D341Med (cell line): ENCODE data around the gene ZNF729.
"Not testable (repeated sequence)": the region's sequence is repeated elsewhere in the genome, so short reads cannot be mapped to it uniquely, and the experiment has no call there.

Experiments
- DNase-seq: peaks from one replicate; pipeline ENCODE4 v3.0.0; 2012; ENCODE audit warnings: low spot score

Gene ZNF729

DNA sequence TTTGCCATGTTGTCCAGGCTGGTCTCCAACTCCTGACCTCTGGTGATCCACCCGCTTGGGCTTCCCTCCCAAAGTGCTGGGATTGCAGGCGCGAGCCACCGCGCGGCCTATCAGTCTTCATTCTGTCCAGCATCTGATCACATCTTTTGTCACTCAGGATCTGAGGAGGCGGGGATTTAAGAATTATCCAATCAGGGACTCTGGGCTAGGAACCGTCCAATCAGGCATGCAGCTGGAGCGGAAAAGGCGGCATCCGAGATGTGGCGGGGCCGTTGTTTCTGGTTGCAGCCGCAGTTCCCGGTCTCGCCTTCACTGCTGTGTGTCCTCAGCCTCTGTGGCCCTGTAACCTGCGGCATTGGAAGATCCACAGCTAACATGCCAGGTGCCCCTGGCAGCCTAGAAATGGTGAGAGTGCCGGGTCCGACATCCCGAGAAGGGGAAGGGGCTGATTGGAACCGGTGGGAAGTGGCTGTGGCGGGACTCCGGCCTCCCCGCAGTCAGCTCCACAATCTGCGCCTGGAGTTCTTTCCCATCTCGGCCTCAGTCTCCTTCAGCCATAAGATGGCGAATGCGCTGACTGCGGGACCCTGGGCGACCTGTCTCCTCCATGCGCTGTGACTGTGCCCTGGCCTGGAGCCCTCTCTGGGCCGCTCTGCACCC, at the start of gene ZNF729:
TSS of gene ZNF729 (plus strand) at position 291 of the 660 bp plus-strand sequence. CDS start at position 376, 85 bp downstream.
- no peak for DNase-seq

GRCh38 chr19:22256856-22257255, 29.4 kb upstream of the ZNF729 start:
- no peak for DNase-seq

DNA sequence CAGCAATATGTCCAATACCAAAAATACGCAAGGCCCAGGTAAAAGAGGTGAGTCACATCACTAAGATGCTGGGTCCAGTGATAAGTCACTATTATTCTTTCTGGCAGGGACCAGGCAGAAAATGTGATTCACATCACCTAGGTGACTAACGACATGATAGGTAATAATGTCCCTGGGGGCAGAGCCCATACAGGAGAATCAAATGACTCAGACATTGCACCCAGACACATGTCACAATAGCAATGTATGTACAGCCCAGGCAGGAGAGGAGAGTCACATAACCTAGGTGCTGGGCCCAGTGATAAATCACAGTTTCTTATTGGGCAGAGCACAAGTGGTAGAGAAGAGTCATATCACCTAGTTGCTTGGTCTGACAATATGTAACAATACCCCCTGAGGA, 28.9 kb upstream of the ZNF729 start:
- DNase-seq = no peak

DNA sequence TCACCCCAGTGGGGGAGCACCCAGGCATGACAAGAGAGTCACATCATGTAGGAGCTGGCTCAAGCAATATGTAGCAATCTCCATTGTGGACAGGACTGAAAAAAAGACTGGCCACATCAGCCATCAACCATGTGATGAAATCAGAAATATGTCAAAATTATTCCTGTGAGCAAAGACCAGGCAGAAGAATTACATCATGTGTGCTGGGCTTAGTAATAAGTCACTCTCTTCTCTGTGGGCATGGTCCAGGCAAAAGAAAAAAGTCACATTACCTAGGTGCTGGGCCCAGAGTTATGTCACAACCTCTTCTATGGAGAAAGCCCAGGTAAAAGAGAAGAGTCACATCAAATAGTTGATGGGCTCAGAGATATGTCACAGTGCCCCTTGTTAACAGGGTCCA, 28.3 kb upstream of the ZNF729 start:
- no peak for DNase-seq

GRCh38 chr19:22260499-22260898, 25.7 kb upstream of the ZNF729 start:
- DNase-seq = no peak

DNA sequence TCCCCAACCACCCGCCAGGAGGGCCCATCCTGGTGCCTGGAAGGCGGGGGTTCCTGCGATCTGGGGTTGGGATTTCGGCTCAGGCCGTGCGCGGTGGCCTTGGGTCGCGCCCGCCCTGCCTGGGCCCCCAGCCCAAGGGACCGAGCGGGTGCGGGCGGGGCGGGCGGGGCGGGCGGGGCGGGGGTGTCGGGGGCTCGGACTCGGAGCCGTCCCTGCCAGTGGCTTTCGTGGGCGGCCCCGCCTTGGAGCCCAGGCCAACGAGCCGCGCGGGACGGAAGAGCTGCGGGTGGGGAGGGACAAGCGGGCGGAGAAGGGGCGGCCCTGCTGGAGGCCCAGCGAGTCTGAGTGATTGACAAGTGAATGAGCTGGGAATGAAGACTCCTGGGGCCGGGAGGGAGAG, 24.6 kb upstream of the ZNF729 start:
- no peak for DNase-seq

GRCh38 chr19:22263121-22263520, 23.1 kb upstream of the ZNF729 start:
- no peak for DNase-seq

- not testable (repeated sequence) for DNase-seq
These were observed 35.3 kb downstream of the ZNF729 start for GRCh38 chr19:22321554-22321953.

GRCh38 chr19:22326219-22326618, 40.0 kb downstream of the ZNF729 start:
- DNase-seq = no peak

GRCh38 chr19:22327321-22327720, 41.1 kb downstream of the ZNF729 start:
- DNase-seq = no peak

- no peak for DNase-seq
These were observed 45.3 kb downstream of the ZNF729 start for GRCh38 chr19:22331521-22331920.

DNA sequence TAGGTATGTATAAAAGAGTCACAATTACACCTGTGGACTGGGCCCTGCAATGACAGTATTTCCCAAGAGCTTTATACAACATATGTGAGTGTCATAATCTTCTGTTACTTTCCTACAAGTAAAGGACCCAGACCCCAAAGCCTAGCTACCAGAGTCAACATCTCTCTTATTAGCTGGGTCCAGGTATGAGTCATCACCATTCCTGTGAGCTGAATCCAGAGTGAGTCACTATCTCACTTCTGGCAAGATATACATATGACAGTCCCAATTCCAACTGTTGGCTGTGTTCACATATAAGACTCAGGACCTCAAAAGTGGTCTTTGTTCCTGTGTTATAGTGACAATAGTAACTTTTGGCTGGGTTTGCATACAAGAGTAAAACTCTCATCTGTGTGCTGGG, 46.7 kb downstream of the ZNF729 start:
- no peak for DNase-seq

- DNase-seq = no peak
These were observed 49.5 kb downstream of the ZNF729 start for GRCh38 chr19:22335716-22336115.

- DNase-seq = no peak
These were observed 68.4 kb downstream of the ZNF729 start for GRCh38 chr19:22354665-22355064.
